NT2/D1 (cell line): ENCODE measurements around the gene ARID1B.

Experiments
- DNase-seq: peaks from one replicate; pipeline ENCODE4 v3.0.0-alpha.2; 2011; ENCODE audit warnings: low read depth, low spot score
- H3K27me3 ChIP-seq: 2 replicates; pipeline ENCODE4 v1.6.0; 2011; ENCODE audit warnings: mild to moderate bottlenecking; ENCODE audit not compliant: insufficient read length, insufficient read depth
- H3K36me3 ChIP-seq: 2 replicates; pipeline ENCODE4 v1.6.1; 2011; ENCODE audit warnings: mild to moderate bottlenecking, low read length, mixed read lengths; ENCODE audit not compliant: insufficient read depth, insufficient read length
- H3K4me1 ChIP-seq: 2 replicates; pipeline ENCODE4 v1.5.1; 2011; ENCODE audit not compliant: insufficient read depth, insufficient read length
- H3K4me3 ChIP-seq: 2 replicates; pipeline ENCODE4 v1.5.1; 2011; ENCODE audit warnings: low read depth; ENCODE audit not compliant: insufficient read length
- H3K9ac ChIP-seq: 2 replicates; pipeline ENCODE4 v1.6.0; 2011; ENCODE audit warnings: low read depth; ENCODE audit not compliant: insufficient read length
- H3K9me3 ChIP-seq: 2 replicates; pipeline ENCODE4 v1.5.1; 2011; ENCODE audit warnings: mild to moderate bottlenecking, low read length; ENCODE audit not compliant: insufficient read depth
- SUZ12 ChIP-seq: IDR thresholded peaks from 2 replicates; pipeline ENCODE4 v1.6.1; 2011; ENCODE audit not compliant: insufficient read length, insufficient read depth; ENCODE audit errors: extremely low read depth
- YY1 ChIP-seq: IDR thresholded peaks from 2 replicates; pipeline ENCODE4 v1.6.1; 2011; ENCODE audit not compliant: insufficient read length, insufficient read depth
- ZNF274 ChIP-seq: IDR thresholded peaks from 2 replicates; pipeline ENCODE4 v1.6.1; 2011; ENCODE audit warnings: mild to moderate bottlenecking, low read depth, low read length

The ARID1B gene

GRCh38 chr6:156955494-156956183, 178.5 kb downstream of the ARID1B start:
- H3K36me3 ChIP-seq = no peaks in the 10 kb centered on the region
- DNase-seq = no peak
- H3K4me1 ChIP-seq = peaks cover 3% of the 10 kb centered on the region
- H3K27me3 ChIP-seq = no peaks in the 10 kb centered on the region
- H3K9ac ChIP-seq = no peak overlapping the region
- H3K9me3 ChIP-seq = no peaks in the 10 kb centered on the region
- H3K4me3 ChIP-seq = no peak overlapping the region
- no peak for TF ChIP-seq ZNF274
- TF ChIP-seq SUZ12 = no peak
- TF ChIP-seq YY1 = no peak

- no peaks in the 10 kb centered on the region for H3K36me3 ChIP-seq
- H3K4me3 ChIP-seq = no peak overlapping the region
- peaks cover 3% of the 10 kb centered on the region for H3K4me1 ChIP-seq
- H3K27me3 ChIP-seq = no peaks in the 10 kb centered on the region
- no peaks in the 10 kb centered on the region for H3K9me3 ChIP-seq
- DNase-seq = no peak
- TF ChIP-seq ZNF274 = no peak
- TF ChIP-seq YY1 = no peak
- no peak for TF ChIP-seq SUZ12
- H3K9ac ChIP-seq = no peak overlapping the region
Measured at GRCh38 chr6:156956286-156956685, 179.1 kb downstream of the ARID1B start.

DNA sequence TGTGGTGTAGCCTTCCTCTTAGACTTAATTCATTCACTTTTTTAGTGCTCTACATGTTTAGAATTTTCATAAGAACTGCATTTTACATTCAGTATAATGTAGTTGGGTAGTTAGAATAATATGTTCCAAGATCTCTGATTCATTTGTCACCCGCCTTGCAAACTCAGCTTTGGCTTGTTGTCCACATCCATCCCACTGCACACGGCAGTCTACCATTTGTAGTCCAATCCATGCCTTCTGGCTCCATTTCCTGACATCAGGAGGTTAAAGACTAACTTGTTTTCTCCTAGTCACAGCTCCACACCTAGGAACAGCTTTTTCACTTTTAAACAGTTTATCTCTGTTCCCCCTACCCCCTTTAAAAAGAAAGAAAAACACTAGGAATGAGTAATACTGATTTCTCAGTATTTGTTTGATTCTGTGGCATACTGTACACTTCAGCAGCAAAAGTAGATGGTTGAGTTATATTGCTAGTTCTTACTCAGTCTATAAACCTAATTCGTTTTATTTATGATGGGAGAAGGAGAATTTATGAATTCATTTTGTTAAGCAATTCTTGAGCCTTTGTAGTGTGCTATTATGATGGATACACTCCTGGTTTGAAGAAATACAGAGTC, 180.9 kb downstream of the ARID1B start:
- no peak overlapping the region for H3K4me3 ChIP-seq
- H3K4me1 ChIP-seq = peaks cover 3% of the 10 kb centered on the region
- H3K27me3 ChIP-seq = no peaks in the 10 kb centered on the region
- no peaks in the 10 kb centered on the region for H3K9me3 ChIP-seq
- no peak for DNase-seq
- no peaks in the 10 kb centered on the region for H3K36me3 ChIP-seq
- H3K9ac ChIP-seq = no peak overlapping the region
- TF ChIP-seq SUZ12 (no peak), YY1 (no peak), ZNF274 (no peak)

- H3K9me3 ChIP-seq = no peaks in the 10 kb centered on the region
- H3K4me1 ChIP-seq = no peaks in the 10 kb centered on the region
- no peak for DNase-seq
- H3K27me3 ChIP-seq = no peaks in the 10 kb centered on the region
- no peak overlapping the region for H3K9ac ChIP-seq
- no peak overlapping the region for H3K4me3 ChIP-seq
- H3K36me3 ChIP-seq = no peaks in the 10 kb centered on the region
- TF ChIP-seq SUZ12 (no peak), ZNF274 (no peak), YY1 (no peak)
Measured at GRCh38 chr6:156960525-156960924, 183.3 kb downstream of the ARID1B start.

DNA sequence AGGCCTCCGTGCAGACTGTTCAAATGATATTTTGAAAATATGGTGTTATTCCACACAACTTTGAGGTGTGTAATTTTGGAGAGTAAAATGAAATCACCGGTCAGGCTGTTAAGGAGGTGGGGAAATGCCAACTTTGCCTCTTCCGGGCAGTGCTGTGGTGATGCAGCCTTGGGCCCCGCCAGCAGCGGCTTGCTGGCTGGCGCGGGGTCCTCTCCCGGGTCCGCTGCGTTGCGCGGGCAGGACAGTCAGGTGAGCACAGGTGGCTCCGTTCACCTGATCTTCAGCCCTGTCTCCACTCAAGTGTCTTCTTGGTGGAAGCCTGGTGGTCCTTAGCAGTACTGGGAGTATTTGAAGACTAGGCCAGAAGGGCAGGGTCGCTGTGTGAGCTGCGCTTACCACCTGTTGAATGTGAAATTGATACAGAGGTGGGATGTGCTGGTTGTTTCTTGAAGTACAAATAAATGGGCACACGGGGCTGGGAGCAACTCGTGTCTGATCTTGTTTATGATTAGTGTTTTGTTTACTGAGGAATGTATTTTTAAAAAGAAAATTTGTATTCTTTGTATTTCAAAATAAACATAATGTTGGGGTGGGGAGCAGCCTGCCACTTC, 184.2 kb downstream of the ARID1B start:
- TF ChIP-seq YY1 = no peak
- TF ChIP-seq SUZ12 = no peak
- TF ChIP-seq ZNF274 = no peak
- no peaks in the 10 kb centered on the region for H3K9me3 ChIP-seq
- no peak overlapping the region for H3K4me3 ChIP-seq
- H3K36me3 ChIP-seq = no peaks in the 10 kb centered on the region
- no peaks in the 10 kb centered on the region for H3K27me3 ChIP-seq
- no peak overlapping the region for H3K9ac ChIP-seq
- H3K4me1 ChIP-seq = no peaks in the 10 kb centered on the region
- DNase-seq = no peak

DNA sequence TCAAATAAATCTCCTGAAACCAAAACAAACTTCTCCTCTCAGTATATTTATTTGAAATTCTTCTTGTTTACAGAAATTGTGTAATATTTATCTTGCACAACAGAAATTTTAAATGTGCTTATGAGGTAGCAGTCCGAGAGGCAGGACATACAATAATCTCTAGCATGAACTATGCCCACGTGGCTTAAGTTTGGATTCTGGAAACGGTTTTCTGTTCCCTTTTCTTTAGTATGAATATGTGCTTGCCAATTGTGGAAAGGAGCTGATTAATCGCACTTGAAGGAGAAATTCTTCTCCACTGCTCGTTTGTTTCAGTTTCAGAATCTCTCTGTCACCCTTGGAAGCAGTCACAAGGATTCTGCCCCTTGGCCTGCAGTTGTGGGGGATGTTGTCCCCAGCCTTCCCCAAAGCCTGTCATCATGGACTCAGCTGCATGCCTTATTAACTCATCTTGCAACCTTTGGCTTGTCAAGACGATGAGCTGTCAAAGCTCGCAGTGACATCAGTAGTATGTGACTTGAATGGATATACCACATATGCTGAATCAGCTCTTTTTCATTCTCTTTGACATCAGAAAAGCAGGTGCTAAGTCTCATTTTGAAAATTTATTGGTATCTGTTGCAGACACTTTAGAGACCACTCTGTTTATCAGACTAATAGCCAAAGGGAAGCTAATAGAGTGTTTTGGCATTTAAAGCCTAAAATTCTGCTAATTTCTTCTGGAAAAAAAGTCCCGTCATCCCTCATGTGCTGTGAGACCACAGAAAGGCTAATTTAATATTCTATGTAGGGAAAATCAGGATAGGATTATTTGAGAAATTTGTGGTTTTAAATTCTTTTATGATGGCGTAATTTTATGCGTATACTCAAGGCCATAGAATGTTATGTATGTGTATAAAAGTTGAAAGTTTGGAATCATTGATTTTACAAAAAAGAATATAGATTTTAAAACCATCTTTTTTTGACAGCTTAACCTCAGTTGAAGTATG, 186.8 kb downstream of the ARID1B start:
- no peaks in the 10 kb centered on the region for H3K9me3 ChIP-seq
- H3K36me3 ChIP-seq = no peaks in the 10 kb centered on the region
- TF ChIP-seq YY1 (no peak), ZNF274 (no peak), SUZ12 (no peak)
- H3K4me1 ChIP-seq = no peaks in the 10 kb centered on the region
- no peaks in the 10 kb centered on the region for H3K27me3 ChIP-seq
- no peak for DNase-seq
- no peak overlapping the region for H3K4me3 ChIP-seq
- no peak overlapping the region for H3K9ac ChIP-seq
